GM12878 (cell line): ENCODE measurements around the gene UBASH3A. TPM values are rescaled to one million over a fixed set of nuclear protein-coding genes. Genes with fewer than 3 reads are reported as not detected.

Experiments
- ATAC-seq: fragments of 200-7000 bp; cut with Tn5 transposase; 3 replicates; pipeline ENCODE4 v1.9.1; 2020; ENCODE audit warnings: mild to moderate bottlenecking, moderate library complexity
- BruUV-seq: library from RNA; stranded (reverse); fragments of 400-500 nt; replicated peaks from 2 replicates; lab custom pipeline; 2021; lab: Mats Ljungman, UMichigan
- CTCF ChIA-PET: fragments of 300-600 bp; sonication (Branson Sonifier 250); formaldehyde crosslinking; extraction: SDS; loops from one replicate; lab custom pipeline; 2021; ENCODE audit warnings: inconsistent platforms; lab: Yijun Ruan, JAX
- POLR2A ChIA-PET: fragments of 350-600 bp; formaldehyde crosslinking; extraction: SDS; loops from one replicate; lab custom pipeline; 2021; ENCODE audit warnings: inconsistent platforms; lab: Charles Lee
- RAD21 ChIA-PET: fragments of 300-600 bp; sonication (Branson Sonifier 250); formaldehyde crosslinking; loops from one replicate; lab custom pipeline; 2023; ENCODE audit warnings: antibody characterized with exemption; ENCODE audit not compliant: unreplicated experiment; lab: Charles Lee
- SMC1A ChIA-PET: fragments of 300-600 bp; sonication (Branson Sonifier 250); formaldehyde crosslinking; loops from one replicate; lab custom pipeline; 2023; ENCODE audit not compliant: unreplicated experiment, uncharacterized antibody; lab: Charles Lee
- DNase-seq: peaks from one replicate; pipeline ENCODE4 v3.0.0-alpha.2; 2011; ENCODE audit warnings: low read depth, low spot score
- FAIRE-seq: peaks from 3 replicates; lab custom pipeline; 2011; peaks lifted over from hg19 to GRCh38; lab: Jason Lieb, UNC
- H2AFZ ChIP-seq: 2 replicates; pipeline ENCODE4 v1.6.0; 2011; ENCODE audit warnings: low read depth, low read length, control low read depth; ENCODE audit not compliant: control insufficient read depth
- H3K27ac ChIP-seq: 2 replicates; pipeline ENCODE4 v1.5.1; 2011; ENCODE audit warnings: control low read depth; ENCODE audit not compliant: control insufficient read depth, insufficient read depth
- H3K27me3 ChIP-seq, 2 experiments: replicated peaks in 1 of 2; 2 replicates each; pipeline versions ENCODE4 v1.6.0 to v1.6.1; 2011; ENCODE audit warnings: low read length in 1 of 2; ENCODE audit not compliant: control insufficient read depth in 2 of 2, insufficient read depth in 2 of 2
- H3K36me3 ChIP-seq, 2 experiments: 2 replicates each; pipeline ENCODE4 v1.5.1; 2011; ENCODE audit warnings: low read length in 1 of 2; ENCODE audit not compliant: control insufficient read depth in 2 of 2, insufficient read depth in 2 of 2
- H3K4me1 ChIP-seq: 2 replicates; pipeline ENCODE4 v1.6.1; 2011; ENCODE audit warnings: mild to moderate bottlenecking, low read length, moderate library complexity, mixed read lengths; ENCODE audit not compliant: control insufficient read depth, insufficient read depth
- H3K4me2 ChIP-seq: 2 replicates; pipeline ENCODE4 v1.6.0; 2011; ENCODE audit warnings: control low read depth; ENCODE audit not compliant: control insufficient read depth, insufficient read depth
- H3K4me3 ChIP-seq: fragments of 200-600 bp; sonication (generic); 2 replicates; pipeline ENCODE4 v1.5.1; 2016
- H3K79me2 ChIP-seq: 2 replicates; pipeline ENCODE4 v1.6.0; 2011; ENCODE audit warnings: low read length; ENCODE audit not compliant: control insufficient read depth, insufficient read depth
- H3K9ac ChIP-seq: 2 replicates; pipeline ENCODE4 v1.8.0; 2011; ENCODE audit warnings: low read length, control low read depth, mixed read lengths; ENCODE audit not compliant: control insufficient read depth, insufficient read depth
- H3K9me3 ChIP-seq: replicated peaks from 3 replicates; pipeline ENCODE4 v1.5.1; 2011; ENCODE audit warnings: mild to moderate bottlenecking, low read length; ENCODE audit not compliant: control insufficient read depth, insufficient read depth
- H4K20me1 ChIP-seq: 2 replicates; pipeline ENCODE4 v1.6.0; 2011; ENCODE audit not compliant: control insufficient read depth, insufficient read depth
- EED ChIP-seq: sonication (generic); IDR thresholded peaks from 2 replicates; pipeline ENCODE4 v1.6.1; 2016; ENCODE audit warnings: antibody characterized with exemption, low read depth
- EP300 ChIP-seq, 2 experiments: fragments of 150-350 bp in 1 of 2; IDR thresholded peaks; 2 replicates each; pipeline ENCODE4 v1.6.1; 2011 to 2012; ENCODE audit warnings: low read depth in 2 of 2, low read length in 2 of 2, borderline replicate concordance in 1 of 2, improper control_type of control experiment in 1 of 2, inconsistent platforms in 1 of 2; ENCODE audit not compliant: control insufficient read depth in 1 of 2
- HDAC6 ChIP-seq: fragments of 200-600 bp; sonication (generic); IDR thresholded peaks from one replicate; pipeline ENCODE4 v1.8.0; 2017; ENCODE audit warnings: antibody characterized with exemption; ENCODE audit not compliant: unreplicated experiment
- JUND ChIP-seq: IDR thresholded peaks from 2 replicates; pipeline ENCODE4 v1.6.1; 2012; ENCODE audit warnings: low read depth, mild to moderate bottlenecking, low read length, improper control_type of control experiment, moderate library complexity
- MTA2 ChIP-seq: fragments of 450-650 bp; IDR thresholded peaks from 2 replicates; pipeline ENCODE4 v1.6.1; 2016; ENCODE audit warnings: low read depth, mild to moderate bottlenecking, moderate library complexity
- NFYB ChIP-seq: IDR thresholded peaks from 2 replicates; pipeline ENCODE4 v1.6.1; 2011; ENCODE audit warnings: low read depth, mild to moderate bottlenecking, low read length, improper control_type of control experiment, moderate library complexity; ENCODE audit not compliant: insufficient read depth
- PAX5 ChIP-seq: IDR thresholded peaks from 2 replicates; pipeline ENCODE4 v1.6.1; 2011; ENCODE audit warnings: low read depth, low read length, borderline replicate concordance
- RUNX3 ChIP-seq: IDR thresholded peaks from 2 replicates; pipeline ENCODE4 v1.6.1; 2012; ENCODE audit warnings: low read length, inconsistent platforms
- TCF3 ChIP-seq: IDR thresholded peaks from 2 replicates; pipeline ENCODE4 v1.6.1; 2012; ENCODE audit warnings: low read depth, mild to moderate bottlenecking, low read length, borderline replicate concordance; ENCODE audit not compliant: insufficient read depth
- WRNIP1 ChIP-seq: IDR thresholded peaks from 2 replicates; pipeline ENCODE4 v1.6.1; 2011; ENCODE audit warnings: low read depth, low read length, improper control_type of control experiment, borderline replicate concordance
- ZNF274 ChIP-seq: IDR thresholded peaks from one replicate; pipeline ENCODE4 v1.8.0; 2011; ENCODE audit not compliant: insufficient read length, insufficient read depth
- ZNF384 ChIP-seq: IDR thresholded peaks from 2 replicates; pipeline ENCODE4 v1.6.1; 2012; ENCODE audit warnings: low read depth, mild to moderate bottlenecking, low read length, improper control_type of control experiment, borderline replicate concordance
- WGBS: methylation state at CpG from one replicate; pipeline ENCODE4 v1.1.6; 2016; ENCODE audit warnings: low lambda C conversion rate; ENCODE audit not compliant: insufficient replicate concordance, insufficient coverage; ENCODE audit errors: missing lambda C conversion rate; 5-methylcytosine and 5-hydroxymethylcytosine counted together
- in situ Hi-C: fragments of 300-500 bp; cut with MboI; formaldehyde crosslinking; loops from 9 replicates; pipeline ENCODE4 v1.14.3; 2018; ENCODE audit warnings: mixed read lengths
- intact Hi-C: fragments of 100-400 bp; cut with micrococcal nuclease; formaldehyde crosslinking; loops from one replicate; pipeline ENCODE4 v1.14.2; 2022; ENCODE audit not compliant: unreplicated experiment
- polyA plus RNA-seq, 11 experiments: library from polyadenylated mRNA; depleted of rRNA in 4 of 11; unstranded in 6 of 11; stranded (reverse) in 5 of 11; fragments of >200 nt; fragmentation: Nextera tagmentation in 4 of 11; fragmentation: Illumina TruSeq in 1 of 11; extraction: Ambion mirVana in 4 of 11; extraction: Trizol in 1 of 11; gene quantifications; 1 replicate in 1 of 11; 2 replicates in 10 of 11; pipeline versions ENCODE4 v1.2.1 to v1.2.3, GENCODE V29; 2011 to 2016; ENCODE audit warnings: inconsistent platforms in 2 of 11, missing spikeins in 2 of 11, low read depth in 1 of 11
- total RNA-seq, 4 experiments: library from RNA; depleted of rRNA in 3 of 4; stranded (reverse); fragments of >200 nt in 3 of 4; fragmentation: Illumina TruSeq in 1 of 4; extraction: Trizol in 1 of 4; gene quantifications; 2 replicates each; pipeline versions ENCODE4 v1.2.1 to v1.2.3, GENCODE V29; 2013 to 2021
- TF ChIP-seq, protein P1 (sequence below): IDR thresholded peaks from 2 replicates; pipeline ENCODE4 v1.6.1; 2011; ENCODE audit warnings: mild to moderate bottlenecking, low read depth, low read length, moderate library complexity; ENCODE audit not compliant: insufficient replicate concordance
- TF ChIP-seq, protein P2 (sequence below): IDR thresholded peaks from 2 replicates; pipeline ENCODE4 v1.6.1; 2011; ENCODE audit warnings: low read depth, mild to moderate bottlenecking, low read length, moderate library complexity, borderline replicate concordance; ENCODE audit errors: extremely low read depth
- TF ChIP-seq, protein P3 (sequence below): IDR thresholded peaks from 2 replicates; pipeline ENCODE4 v1.6.1; 2011; ENCODE audit warnings: borderline replicate concordance, low read depth, mild to moderate bottlenecking, moderate library complexity, low read length; ENCODE audit not compliant: insufficient read depth, poor library complexity, severe bottlenecking

Gene UBASH3A
- total and polyA plus RNA-seq, 10 of the 15 experiments (the other 5 are each of a cell fraction or from before 2014, with no cell fraction given): 0.04 to 0.39 (median 0.23) TPM; not detected in 1

DNA sequence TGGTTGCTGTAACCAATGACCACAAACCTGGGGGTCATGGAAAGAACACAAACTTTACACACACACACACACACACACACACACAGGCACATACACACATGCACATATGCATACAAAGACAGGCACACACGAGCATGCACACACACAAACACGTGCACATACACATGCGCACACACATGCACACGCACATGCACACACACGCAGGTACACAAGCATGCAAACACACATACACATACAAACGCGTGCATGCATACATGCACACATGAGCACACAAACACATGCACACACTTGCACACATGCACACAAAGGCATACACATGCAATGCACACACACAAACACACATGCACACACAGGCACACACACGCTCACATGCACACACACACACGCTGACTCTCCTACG lies 44.0 kb downstream of the UBASH3A start:
- CTCF ChIA-PET: interaction anchor here (1.8 kb wide), 1 partner anchor 111 kb away, joined by 7 read pairs; no protein-coding TSS in a partner anchor
- RAD21 ChIA-PET: interaction anchor here (1.1 to 2.0 kb wide), 4 partner anchors 24 to 138 kb away, joined by 3 to 8 read pairs (median 8); no protein-coding TSS in a partner anchor
- no peak overlapping the region for H3K4me3 ChIP-seq
- no peaks in the 10 kb centered on the region for H3K27me3 ChIP-seq
- no peaks in the 10 kb centered on the region for H3K36me3 ChIP-seq
- no peaks in the 10 kb centered on the region for H4K20me1 ChIP-seq
- SMC1A ChIA-PET: no interaction called here
- ATAC-seq: no peak
- no TSS peak for BruUV-seq
- TF ChIP-seq ZNF384 (no peak), MTA2 (no peak), EED (no peak), HDAC6 (no peak), PAX5 (no peak), TCF3 (no peak), WRNIP1 (no peak), RUNX3 (0 out of 2 replicates have a peak, but pooled peaks have one; percentile 13), JUND (no peak), NFYB (no peak), EP300 (IDR thresholded peaks at IDR 0.05; ENCODE audit: borderline replicate concordance in 1 of 2, control insufficient read depth in 1 of 2, low read depth in 2 of 2, low read length in 2 of 2) (no peak), ZNF274 (no peak)
- TF ChIP-seq, protein P1, sequence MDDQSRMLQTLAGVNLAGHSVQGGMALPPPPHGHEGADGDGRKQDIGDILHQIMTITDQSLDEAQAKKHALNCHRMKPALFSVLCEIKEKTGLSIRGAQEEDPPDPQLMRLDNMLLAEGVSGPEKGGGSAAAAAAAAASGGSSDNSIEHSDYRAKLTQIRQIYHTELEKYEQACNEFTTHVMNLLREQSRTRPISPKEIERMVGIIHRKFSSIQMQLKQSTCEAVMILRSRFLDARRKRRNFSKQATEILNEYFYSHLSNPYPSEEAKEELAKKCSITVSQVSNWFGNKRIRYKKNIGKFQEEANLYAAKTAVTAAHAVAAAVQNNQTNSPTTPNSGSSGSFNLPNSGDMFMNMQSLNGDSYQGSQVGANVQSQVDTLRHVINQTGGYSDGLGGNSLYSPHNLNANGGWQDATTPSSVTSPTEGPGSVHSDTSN: peak; percentile 37
- TF ChIP-seq, protein P2, sequence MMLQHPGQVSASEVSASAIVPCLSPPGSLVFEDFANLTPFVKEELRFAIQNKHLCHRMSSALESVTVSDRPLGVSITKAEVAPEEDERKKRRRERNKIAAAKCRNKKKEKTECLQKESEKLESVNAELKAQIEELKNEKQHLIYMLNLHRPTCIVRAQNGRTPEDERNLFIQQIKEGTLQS: no peak
- TF ChIP-seq, protein P3, sequence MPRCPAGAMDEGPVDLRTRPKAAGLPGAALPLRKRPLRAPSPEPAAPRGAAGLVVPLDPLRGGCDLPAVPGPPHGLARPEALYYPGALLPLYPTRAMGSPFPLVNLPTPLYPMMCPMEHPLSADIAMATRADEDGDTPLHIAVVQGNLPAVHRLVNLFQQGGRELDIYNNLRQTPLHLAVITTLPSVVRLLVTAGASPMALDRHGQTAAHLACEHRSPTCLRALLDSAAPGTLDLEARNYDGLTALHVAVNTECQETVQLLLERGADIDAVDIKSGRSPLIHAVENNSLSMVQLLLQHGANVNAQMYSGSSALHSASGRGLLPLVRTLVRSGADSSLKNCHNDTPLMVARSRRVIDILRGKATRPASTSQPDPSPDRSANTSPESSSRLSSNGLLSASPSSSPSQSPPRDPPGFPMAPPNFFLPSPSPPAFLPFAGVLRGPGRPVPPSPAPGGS: peak; percentile 96
- POLR2A ChIA-PET: interaction anchor here (1.1 kb wide), 1 partner anchor 55 kb away, joined by 3 read pairs; no protein-coding TSS in a partner anchor
- no peak for FAIRE-seq
- peaks cover 17% of the 10 kb centered on the region for H3K4me1 ChIP-seq
- WGBS: 77% methylated on average over 10 of the region's 10 CpGs
- H3K4me2 ChIP-seq: no peak overlapping the region
- in situ Hi-C loops (loop anchor here (5.0 kb wide), 2 partner anchors 70 to 140 kb away; no protein-coding TSS in a partner anchor), intact Hi-C loops (no loop called here)
- no peak overlapping the region for H3K9ac ChIP-seq
- no peak for DNase-seq
- H2AFZ ChIP-seq: no peak overlapping the region
- H3K27ac ChIP-seq: no peak overlapping the region
- no peaks in the 10 kb centered on the region for H3K79me2 ChIP-seq
- H3K9me3 ChIP-seq: no peaks in the 10 kb centered on the region
